HG02973 (cell line): Measurements from ENCODE around the gene RETN.

ENCODE experiments used
- ATAC-seq: cut with Tn5 transposase; IDR thresholded peaks from one replicate; pipeline ENCODE4 v1.9.1; 2021; ENCODE audit warnings: moderate library complexity; ENCODE audit not compliant: unreplicated experiment

Gene RETN

DNA sequence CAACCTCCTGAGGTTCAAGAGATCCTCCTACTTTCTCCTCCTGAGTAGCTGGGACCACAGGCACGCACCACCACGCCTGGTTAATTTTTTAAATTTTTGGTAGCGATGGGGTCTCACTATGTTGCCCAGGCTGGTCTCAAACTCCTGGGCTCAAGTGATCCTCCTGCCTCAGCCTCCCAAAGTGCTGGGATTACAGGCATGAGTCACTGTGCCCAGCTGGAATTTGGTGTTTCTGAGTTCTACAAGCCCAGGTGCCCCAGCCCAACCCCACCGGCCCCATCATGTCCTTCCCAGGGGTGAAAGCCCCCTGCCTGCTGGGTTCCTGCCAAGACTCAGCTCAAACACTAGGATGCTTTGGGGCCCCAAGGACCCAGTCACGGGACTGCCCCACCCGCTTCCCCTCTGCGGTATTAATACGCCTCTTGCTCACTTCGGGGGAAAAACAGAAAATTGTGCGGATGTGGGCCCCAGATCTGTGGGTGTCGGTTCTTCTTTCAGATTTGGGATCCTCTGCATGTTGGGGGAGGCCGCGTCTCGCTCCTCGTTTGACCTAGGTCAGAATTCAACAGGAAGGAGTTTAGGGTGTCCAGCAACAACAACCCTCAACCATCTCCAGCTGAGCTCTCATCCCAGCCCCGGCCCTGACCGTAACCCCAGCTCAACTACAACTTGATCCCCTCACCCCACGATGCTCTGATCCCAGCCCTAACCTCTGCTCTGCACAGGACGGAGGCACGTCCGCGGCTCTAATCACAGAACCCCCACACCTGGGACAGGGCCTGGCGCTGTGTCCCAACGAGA, 36.7 kb downstream of the RETN start:
- ATAC-seq: peak; percentile 40

DNA sequence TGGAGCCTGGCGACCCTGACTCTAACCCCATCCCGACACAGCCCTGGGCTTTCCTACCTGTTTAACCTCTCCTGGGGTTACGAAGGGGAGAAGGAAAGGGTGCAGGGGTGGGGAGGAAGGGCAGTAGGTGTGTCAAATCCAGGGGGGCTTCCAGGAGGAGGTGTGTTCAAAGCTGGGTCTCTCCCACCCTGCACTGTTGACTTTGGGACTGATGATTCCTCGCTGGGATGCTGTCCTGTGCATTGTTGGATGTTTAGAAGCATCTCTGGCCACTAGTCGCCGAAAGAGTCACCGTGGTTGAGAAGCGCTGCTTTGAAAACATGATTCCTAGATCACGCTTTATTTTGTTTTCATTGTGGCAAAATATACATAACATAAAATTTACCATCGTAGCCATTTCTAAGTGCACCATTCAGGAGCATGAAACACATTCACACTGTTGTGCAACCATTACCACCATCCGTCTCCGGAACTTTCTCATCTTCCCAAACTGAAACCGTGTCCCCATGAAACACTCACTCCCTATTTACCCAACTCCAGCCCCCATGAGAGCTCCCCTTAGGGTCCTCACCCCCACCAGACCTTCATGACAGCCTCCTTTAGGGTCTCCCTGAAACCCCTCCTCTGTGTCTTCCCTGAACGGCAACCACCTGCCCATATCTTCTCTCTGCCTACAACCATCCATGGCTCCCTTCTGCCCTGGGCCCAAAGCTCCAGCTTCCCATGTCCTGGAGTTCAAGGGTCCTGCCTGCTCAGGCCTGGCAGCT, 37.5 kb downstream of the RETN start:
- no peak for ATAC-seq

DNA sequence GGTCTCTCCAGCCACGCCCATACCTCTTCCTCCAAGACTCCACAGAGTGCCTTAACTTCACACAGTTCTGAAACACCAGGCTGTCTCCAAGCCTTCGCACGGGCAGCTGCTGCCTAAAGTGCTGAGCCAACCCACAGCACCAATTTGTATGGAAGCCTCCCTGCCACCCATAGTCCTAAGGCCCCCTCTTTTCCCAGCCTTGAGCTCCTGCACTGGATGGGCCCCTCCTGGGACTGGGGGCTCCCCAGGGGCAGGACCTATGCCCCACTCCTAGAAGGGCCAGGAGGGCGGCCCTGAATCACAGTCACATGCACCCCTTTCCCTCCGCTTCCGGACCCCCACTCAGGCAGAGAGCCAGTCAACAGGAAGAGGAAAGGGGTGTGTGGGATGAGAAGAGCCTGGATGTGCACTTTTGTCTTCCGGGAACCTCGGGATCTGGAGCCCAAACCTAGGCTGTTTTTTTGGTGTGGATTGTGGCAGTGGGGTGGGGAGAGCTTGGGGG, 38.2 kb downstream of the RETN start:
- ATAC-seq: no peak

DNA sequence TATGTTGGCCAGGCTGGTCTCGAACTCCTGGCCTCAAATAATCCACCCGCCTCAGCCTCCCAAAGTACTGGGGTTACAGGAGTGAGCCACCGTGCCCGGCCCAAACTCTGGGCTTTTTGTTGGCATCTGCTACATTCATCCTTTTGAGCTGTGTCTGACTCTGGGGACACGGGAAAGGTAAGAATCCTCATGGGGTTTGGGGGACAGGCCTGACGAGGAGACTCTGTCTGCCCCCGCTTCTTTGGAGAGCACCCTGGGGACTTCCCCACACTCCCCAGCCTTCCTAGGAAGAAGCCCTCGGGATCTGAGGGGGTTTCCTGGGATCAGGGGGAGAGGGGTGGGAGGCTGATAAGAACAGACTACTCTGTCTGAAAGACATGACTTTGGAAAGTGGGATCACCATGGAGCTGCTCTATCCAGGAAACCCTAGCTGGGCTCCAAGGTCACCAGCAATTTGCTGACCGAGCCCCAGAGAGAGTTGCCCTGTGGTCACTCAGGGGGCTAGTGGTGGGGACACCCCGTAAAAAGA, 41.1 kb downstream of the RETN start:
- ATAC-seq: no peak

DNA sequence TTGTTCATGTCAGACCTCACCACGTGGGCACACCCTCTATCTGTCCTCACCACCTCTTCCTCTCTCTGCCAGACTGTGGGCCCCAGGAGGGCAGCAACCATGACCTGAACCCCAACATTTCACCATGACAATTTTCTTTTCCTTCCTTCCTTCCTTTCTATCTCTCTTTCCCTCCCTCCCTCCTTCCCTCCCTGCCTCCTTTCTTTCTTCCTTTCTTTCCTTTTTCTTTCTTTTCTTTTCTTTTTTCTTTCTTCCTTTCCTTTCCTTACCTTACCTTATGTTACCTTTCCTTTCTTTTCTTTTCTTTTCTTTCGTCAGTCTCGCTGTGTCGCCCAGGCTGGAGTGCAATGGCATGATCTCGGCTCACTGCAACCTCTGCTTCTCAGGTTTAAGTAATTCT, 41.8 kb downstream of the RETN start:
- ATAC-seq: no peak

DNA sequence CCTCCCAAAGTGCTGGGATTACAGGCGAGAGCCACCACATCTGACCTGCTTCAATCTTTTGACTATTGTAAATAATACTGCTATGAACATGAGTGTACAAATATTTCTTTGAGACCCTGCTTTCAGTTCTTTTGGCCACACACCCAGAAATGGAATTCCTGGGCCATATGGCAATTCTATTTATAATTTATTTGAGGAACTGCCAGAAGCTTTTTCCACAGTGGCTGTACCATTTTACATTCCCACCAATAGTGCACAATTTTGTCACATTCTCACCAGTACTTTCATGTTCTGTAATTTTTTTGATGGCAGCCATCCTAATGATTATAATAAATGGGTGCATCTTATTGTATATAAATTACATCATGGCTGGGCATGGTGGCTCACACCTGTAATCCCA, 46.8 kb downstream of the RETN start:
- ATAC-seq: no peak

DNA sequence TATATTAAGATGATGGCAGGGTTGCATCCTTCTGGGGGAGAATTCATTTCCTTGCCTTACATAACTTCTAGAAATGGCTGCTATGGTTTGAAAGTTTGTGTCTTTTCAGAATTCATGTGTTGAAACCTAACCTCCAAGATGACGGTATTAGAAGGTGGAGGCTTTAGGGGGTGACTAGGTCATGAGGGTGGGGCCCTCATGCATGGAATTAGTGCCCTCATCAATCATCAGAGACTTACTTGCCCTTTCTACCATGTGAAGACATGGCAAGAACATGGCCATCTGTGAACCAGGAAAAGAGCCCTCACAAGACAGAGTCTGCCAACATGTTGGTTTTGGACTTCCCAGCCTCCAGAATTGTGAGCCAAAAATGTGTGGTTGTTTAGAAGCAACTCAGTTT, 47.9 kb downstream of the RETN start:
- ATAC-seq: no peak

DNA sequence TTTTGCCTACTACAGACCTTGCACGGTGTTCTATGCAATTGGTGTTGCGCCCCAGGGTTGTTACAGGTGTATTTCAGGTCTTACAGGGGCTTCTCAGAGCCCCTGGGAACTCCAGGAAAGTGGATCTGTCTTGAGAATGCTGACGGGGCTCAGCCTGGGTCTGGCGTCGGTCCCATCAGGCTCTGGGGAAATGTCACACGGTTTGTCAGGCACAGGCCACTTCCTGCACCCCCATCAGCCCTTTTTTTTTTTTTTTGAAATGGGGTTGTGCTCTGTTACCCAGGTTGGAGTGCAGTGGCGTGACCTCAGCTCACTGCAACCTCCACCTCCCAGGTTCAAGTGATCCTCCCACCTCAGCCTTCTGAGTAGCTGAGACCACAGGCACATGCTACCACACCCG, 49.8 kb downstream of the RETN start:
- ATAC-seq: no peak
